Measurements from ENCODE around the gene LRRC27. TPM values are rescaled to one million over a fixed set of nuclear protein-coding genes. Genes with fewer than 3 reads are reported as not detected.

The LRRC27 gene
- total and polyA plus RNA-seq, 2 of the 4 experiments (the other 2 are of a cell fraction): 3.8 to 5.3 TPM

DNA sequence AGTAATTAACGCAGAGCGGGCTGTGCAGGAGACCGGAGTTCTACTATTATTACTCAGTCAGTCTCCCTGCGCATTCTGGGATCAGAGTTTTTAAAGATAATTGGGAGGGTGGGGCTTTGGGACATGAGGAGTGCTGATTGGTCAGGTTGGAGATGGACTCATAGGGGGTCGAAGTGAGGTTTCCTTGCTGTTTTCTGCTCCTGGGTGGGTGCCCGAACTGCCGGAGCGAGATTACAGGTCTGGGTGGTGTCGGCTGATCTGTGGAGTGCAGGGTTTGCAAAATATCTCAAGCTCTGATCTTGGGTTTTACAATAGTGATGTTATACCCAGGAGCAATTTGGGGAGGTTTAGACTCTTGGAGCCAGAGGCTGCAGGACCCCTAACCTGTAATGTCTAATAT lies 3.9 kb upstream of the LRRC27 start:
- Histone ChIP-seq H3K9ac (ENCODE audit: low read depth, low read length) (no peak overlapping the region), H2BK15ac (ENCODE audit: low read depth, low read length) (no peak overlapping the region), H3K56ac (ENCODE audit: extremely low read depth, insufficient read depth, low read length) (no peak overlapping the region), H3K9me1 (ENCODE audit: insufficient read depth, low read length) (peaks cover 6% of the 10 kb centered on the region), H2BK120ac (ENCODE audit: low read depth, low read length) (no peak overlapping the region), H4K5ac (ENCODE audit: low read depth, low read length) (no peak overlapping the region), H3K4me1 (ENCODE audit: control insufficient read depth, insufficient read depth, low read length) (peaks cover 6% of the 10 kb centered on the region), H2BK20ac (ENCODE audit: low read depth, low read length) (no peak overlapping the region), H4K20me1 (ENCODE audit: insufficient read depth, low read length) (0 out of 2 replicates have a peak, but pooled peaks cover 3% of the 10 kb centered on the region), H3K36me3 (ENCODE audit: control insufficient read depth, insufficient read depth, low read length) (peaks cover 10% of the 10 kb centered on the region; the same call in 1 of the 2 replicates), H2AK9ac (replicated peaks; ENCODE audit: low read depth, low read length, poor library complexity) (no peak overlapping the region), H2AFZ (replicated peaks; ENCODE audit: low read length, poor library complexity) (no peak overlapping the region), H3K4me2 (ENCODE audit: low read depth, low read length) (no peak overlapping the region), H3K18ac (ENCODE audit: low read depth, low read length) (no peak overlapping the region), H3K23ac (ENCODE audit: low read depth, low read length) (no peak overlapping the region), H3K4ac (ENCODE audit: low read depth, low read length) (no peak overlapping the region), H3K9me3 (ENCODE audit: control insufficient read depth, insufficient read depth, low read length) (no peaks in the 10 kb centered on the region), H3K27ac (ENCODE audit: insufficient read depth, low read length) (no peak overlapping the region), H3K4me3 (ENCODE audit: insufficient read depth, low read depth, low read length) (no peak overlapping the region), H3K14ac (replicated peaks; ENCODE audit: low read depth, low read length) (no peak overlapping the region), H2BK5ac (ENCODE audit: low read depth, low read length, poor library complexity, severe bottlenecking) (no peak overlapping the region), H4K8ac (ENCODE audit: low read depth in 2 of 2, low read length in 2 of 2) (no peak overlapping the region), H3K79me1 (ENCODE audit: low read depth in 1 of 2, low read length in 2 of 2) (peaks cover 16 to 71% of the 10 kb centered on the region in 2 experiments), H3K27me3 (ENCODE audit: control insufficient read depth, insufficient read depth, low read length) (no peaks in the 10 kb centered on the region), H2AK5ac (ENCODE audit: low read depth, low read length) (no peak overlapping the region), H4K91ac (ENCODE audit: insufficient read depth, low read depth, low read length) (no peak overlapping the region)
- ChIA-PET CTCF (no interaction called here), POLR2A (ENCODE audit: unreplicated experiment) (no interaction called here)
- 98% methylated on average over 7 of the region's 9 CpGs; no CpG with 5 or more reads in 1 of the 2 experiments for whole genome bisulfite sequencing, 2 experiments (ENCODE audit: extremely low coverage in 2 of 2, insufficient read length in 1 of 2)
- no TSS peak for BruUV-seq (replicated peaks)
- TF ChIP-seq, protein P1, sequence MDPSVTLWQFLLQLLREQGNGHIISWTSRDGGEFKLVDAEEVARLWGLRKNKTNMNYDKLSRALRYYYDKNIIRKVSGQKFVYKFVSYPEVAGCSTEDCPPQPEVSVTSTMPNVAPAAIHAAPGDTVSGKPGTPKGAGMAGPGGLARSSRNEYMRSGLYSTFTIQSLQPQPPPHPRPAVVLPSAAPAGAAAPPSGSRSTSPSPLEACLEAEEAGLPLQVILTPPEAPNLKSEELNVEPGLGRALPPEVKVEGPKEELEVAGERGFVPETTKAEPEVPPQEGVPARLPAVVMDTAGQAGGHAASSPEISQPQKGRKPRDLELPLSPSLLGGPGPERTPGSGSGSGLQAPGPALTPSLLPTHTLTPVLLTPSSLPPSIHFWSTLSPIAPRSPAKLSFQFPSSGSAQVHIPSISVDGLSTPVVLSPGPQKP (IDR thresholded peaks at IDR 0.05; ENCODE audit: borderline replicate concordance, low read depth, low read length): no peak
- TF ChIP-seq CHD1 (IDR thresholded peaks at IDR 0.05; ENCODE audit: low read depth, low read length) (no peak), SMC3 (IDR thresholded peaks at IDR 0.05; ENCODE audit: low read depth, low read length) (no peak), RCOR1 (IDR thresholded peaks at IDR 0.05; ENCODE audit: insufficient replicate concordance, low read length) (no peak), RFX5 (IDR thresholded peaks at IDR 0.05; ENCODE audit: low read depth, low read length) (no peak), FOS (IDR thresholded peaks at IDR 0.05; ENCODE audit: low read depth, low read length) (no peak), CEBPB (IDR thresholded peaks at IDR 0.05; ENCODE audit: low read depth, low read length) (no peak), MXI1 (IDR thresholded peaks at IDR 0.05; ENCODE audit: borderline replicate concordance, low read depth, low read length) (no peak), MAZ (IDR thresholded peaks at IDR 0.05; ENCODE audit: borderline replicate concordance, low read depth, low read length) (no peak), POLR2A (IDR thresholded peaks at IDR 0.05; ENCODE audit: low read depth, low read length) (no peak), MAFK (IDR thresholded peaks at IDR 0.05; ENCODE audit: low read depth, low read length) (no peak), RAD21 (IDR thresholded peaks at IDR 0.05; ENCODE audit: low read length) (no peak), NFE2L2 (IDR thresholded peaks at IDR 0.05; ENCODE audit: low read depth, low read length) (no peak), BHLHE40 (IDR thresholded peaks at IDR 0.05; ENCODE audit: low read depth, low read length) (no peak)
- TF ChIP-seq, protein P2, sequence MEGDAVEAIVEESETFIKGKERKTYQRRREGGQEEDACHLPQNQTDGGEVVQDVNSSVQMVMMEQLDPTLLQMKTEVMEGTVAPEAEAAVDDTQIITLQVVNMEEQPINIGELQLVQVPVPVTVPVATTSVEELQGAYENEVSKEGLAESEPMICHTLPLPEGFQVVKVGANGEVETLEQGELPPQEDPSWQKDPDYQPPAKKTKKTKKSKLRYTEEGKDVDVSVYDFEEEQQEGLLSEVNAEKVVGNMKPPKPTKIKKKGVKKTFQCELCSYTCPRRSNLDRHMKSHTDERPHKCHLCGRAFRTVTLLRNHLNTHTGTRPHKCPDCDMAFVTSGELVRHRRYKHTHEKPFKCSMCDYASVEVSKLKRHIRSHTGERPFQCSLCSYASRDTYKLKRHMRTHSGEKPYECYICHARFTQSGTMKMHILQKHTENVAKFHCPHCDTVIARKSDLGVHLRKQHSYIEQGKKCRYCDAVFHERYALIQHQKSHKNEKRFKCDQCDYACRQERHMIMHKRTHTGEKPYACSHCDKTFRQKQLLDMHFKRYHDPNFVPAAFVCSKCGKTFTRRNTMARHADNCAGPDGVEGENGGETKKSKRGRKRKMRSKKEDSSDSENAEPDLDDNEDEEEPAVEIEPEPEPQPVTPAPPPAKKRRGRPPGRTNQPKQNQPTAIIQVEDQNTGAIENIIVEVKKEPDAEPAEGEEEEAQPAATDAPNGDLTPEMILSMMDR (conservative IDR thresholded peaks at IDR 0.05; ENCODE audit: low read depth, low read length): no peak
- TF ChIP-seq, protein P3, sequence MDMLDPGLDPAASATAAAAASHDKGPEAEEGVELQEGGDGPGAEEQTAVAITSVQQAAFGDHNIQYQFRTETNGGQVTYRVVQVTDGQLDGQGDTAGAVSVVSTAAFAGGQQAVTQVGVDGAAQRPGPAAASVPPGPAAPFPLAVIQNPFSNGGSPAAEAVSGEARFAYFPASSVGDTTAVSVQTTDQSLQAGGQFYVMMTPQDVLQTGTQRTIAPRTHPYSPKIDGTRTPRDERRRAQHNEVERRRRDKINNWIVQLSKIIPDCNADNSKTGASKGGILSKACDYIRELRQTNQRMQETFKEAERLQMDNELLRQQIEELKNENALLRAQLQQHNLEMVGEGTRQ (IDR thresholded peaks at IDR 0.05; ENCODE audit: low read depth, low read length): no peak
- in situ Hi-C loops (cut with MboI; ENCODE audit: low sequenced_read_pairs): no loop called here
- ATAC-seq (ENCODE audit: low read depth) (no peak), DNase-seq (no peak)
- dilution Hi-C loops (cut with HindIII; ENCODE audit: low sequenced_read_pairs, unreplicated experiment): loop anchor here (25.0 kb wide), 1 partner anchor 91 kb away; no protein-coding TSS in a partner anchor
- intact Hi-C loops (cut with micrococcal nuclease): no loop called here
